Neuronal stem cell (in vitro differentiated cells): ENCODE results near the gene RNF187.

Source experiments
- DNase-seq: peaks from one replicate; pipeline ENCODE4 v3.0.0-alpha.2; 2013; ENCODE audit warnings: low spot score
- H2AFZ ChIP-seq: one replicate; pipeline ENCODE4 v1.6.1; 2013; ENCODE audit warnings: mild to moderate bottlenecking, low read length, inconsistent platforms
- H2AK5ac ChIP-seq: 2 replicates; pipeline ENCODE4 v1.6.1; 2013; ENCODE audit warnings: low read depth, mild to moderate bottlenecking, inconsistent platforms, low read length, moderate library complexity, mixed read lengths
- H2BK120ac ChIP-seq: 2 replicates; pipeline ENCODE4 v1.6.1; 2013; ENCODE audit warnings: low read depth, mild to moderate bottlenecking, inconsistent platforms, low read length, moderate library complexity, mixed read lengths
- H2BK12ac ChIP-seq: one replicate; pipeline ENCODE4 v1.6.1; 2013; ENCODE audit warnings: low read length, inconsistent platforms
- H2BK15ac ChIP-seq: 2 replicates; pipeline ENCODE4 v1.6.1; 2013; ENCODE audit warnings: mild to moderate bottlenecking, low read length, inconsistent platforms, mixed read lengths
- H2BK5ac ChIP-seq: one replicate; pipeline ENCODE4 v1.6.1; 2013; ENCODE audit warnings: inconsistent platforms, mild to moderate bottlenecking, low read length, moderate library complexity
- H3K14ac ChIP-seq: one replicate; pipeline ENCODE4 v1.6.1; 2013; ENCODE audit warnings: low read length, inconsistent platforms
- H3K18ac ChIP-seq: 2 replicates; pipeline ENCODE4 v1.6.1; 2013; ENCODE audit warnings: low read length, inconsistent platforms
- H3K23ac ChIP-seq: 2 replicates; pipeline ENCODE4 v1.6.1; 2013; ENCODE audit warnings: low read depth, mild to moderate bottlenecking, mixed read lengths, low read length, inconsistent platforms; ENCODE audit not compliant: poor library complexity
- H3K27ac ChIP-seq: replicated peaks from 3 replicates; pipeline ENCODE4 v1.5.1; 2013; ENCODE audit warnings: low read length, inconsistent platforms
- H3K27me3 ChIP-seq, 3 experiments: 2 replicates each; pipeline ENCODE4 v1.6.1; 2013; ENCODE audit warnings: low read length in 3 of 3, mild to moderate bottlenecking in 2 of 3, inconsistent platforms in 1 of 3, low read depth in 1 of 3, mixed read lengths in 1 of 3, moderate library complexity in 1 of 3; ENCODE audit not compliant: control insufficient read depth in 3 of 3, insufficient read depth in 3 of 3
- H3K36me3 ChIP-seq, 2 donors: replicated peaks in 1 of 2; 2 replicates each; pipeline ENCODE4 v1.6.1; 2013; ENCODE audit warnings: low read length in 2 of 2; ENCODE audit not compliant: control insufficient read depth in 2 of 2, insufficient read depth in 2 of 2
- H3K4ac ChIP-seq: 2 replicates; pipeline ENCODE4 v1.6.1; 2013; ENCODE audit warnings: inconsistent platforms, mild to moderate bottlenecking, low read length, moderate library complexity
- H3K4me1 ChIP-seq, 2 donors: 1 replicate in 1 of 2; 2 replicates in 1 of 2; pipeline ENCODE4 v1.6.1; 2013; ENCODE audit warnings: low read length in 2 of 2, low read depth in 1 of 2; ENCODE audit not compliant: control insufficient read depth in 2 of 2, insufficient read depth in 1 of 2
- H3K4me2 ChIP-seq: one replicate; pipeline ENCODE4 v1.6.1; 2013; ENCODE audit warnings: mild to moderate bottlenecking, low read length, inconsistent platforms; ENCODE audit not compliant: insufficient read depth, poor library complexity, severe bottlenecking
- H3K4me3 ChIP-seq, 2 donors: 2 replicates each; pipeline ENCODE4 v1.5.1; 2013; ENCODE audit warnings: low read length in 2 of 2, mild to moderate bottlenecking in 2 of 2, inconsistent platforms in 1 of 2, moderate library complexity in 1 of 2
- H3K79me1 ChIP-seq: one replicate; pipeline ENCODE4 v1.6.1; 2013; ENCODE audit warnings: low read depth, mild to moderate bottlenecking, inconsistent platforms, low read length, moderate library complexity
- H3K9ac ChIP-seq: one replicate; pipeline ENCODE4 v1.6.1; 2013; ENCODE audit warnings: mild to moderate bottlenecking, low read depth, low read length, inconsistent platforms; ENCODE audit not compliant: poor library complexity
- H3K9me3 ChIP-seq, 2 donors: replicated peaks in 1 of 2; 2 replicates each; pipeline versions ENCODE3 to v1.6.1; 2013; ENCODE audit warnings: low read length in 2 of 2, mild to moderate bottlenecking in 2 of 2, inconsistent platforms in 1 of 2, low read depth in 1 of 2, mixed read lengths in 1 of 2, moderate library complexity in 1 of 2; ENCODE audit not compliant: control insufficient read depth in 2 of 2, insufficient read depth in 1 of 2
- H4K8ac ChIP-seq: one replicate; pipeline ENCODE4 v1.6.1; 2013; ENCODE audit warnings: low read depth, mild to moderate bottlenecking, inconsistent platforms, low read length, moderate library complexity
- H4K91ac ChIP-seq: one replicate; pipeline ENCODE4 v1.6.1; 2013; ENCODE audit warnings: low read length, low read depth, mild to moderate bottlenecking, inconsistent platforms; ENCODE audit not compliant: poor library complexity
- WGBS, 2 donors: extraction: QIAGEN DNeasy Blood & Tissue Kit; methylation state at CpG; one replicate each; pipeline ENCODE4 v1.1.7; 2013; ENCODE audit warnings: missing lambda C conversion rate in 2 of 2, mixed read lengths in 1 of 2; ENCODE audit not compliant: insufficient read length in 2 of 2, insufficient replicate concordance in 1 of 2; ENCODE audit errors: extremely low coverage in 2 of 2; 5-methylcytosine and 5-hydroxymethylcytosine counted together

The RNF187 gene

GRCh38 chr1:228462560-228462959, 24.6 kb upstream of the RNF187 start:
- no peak overlapping the region for H2AK5ac ChIP-seq
- no peak overlapping the region for H3K27ac ChIP-seq
- H2BK5ac ChIP-seq: no peak overlapping the region
- H3K14ac ChIP-seq: no peak overlapping the region
- no peak overlapping the region for H3K23ac ChIP-seq
- H2BK15ac ChIP-seq: no peak overlapping the region
- DNase-seq: no peak
- H3K4ac ChIP-seq: no peak overlapping the region
- no peak overlapping the region for H4K8ac ChIP-seq
- H3K9me3 ChIP-seq: no peaks in the 10 kb centered on the region
- no peak overlapping the region for H2AFZ ChIP-seq
- peaks cover 7 to 18% of the 10 kb centered on the region in 2 donors for H3K4me1 ChIP-seq
- H2BK12ac ChIP-seq: no peak overlapping the region
- H3K9ac ChIP-seq: no peak overlapping the region
- no peak overlapping the region for H2BK120ac ChIP-seq
- H3K4me2 ChIP-seq: no peak overlapping the region
- no peak overlapping the region for H3K4me3 ChIP-seq
- no peaks in the 10 kb centered on the region for H3K36me3 ChIP-seq
- no peaks in the 10 kb centered on the region for H3K79me1 ChIP-seq
- WGBS, 2 donors: no CpG with 5 or more reads among the region's 5 CpGs
- peaks cover 0 to 56% (median 0%) of the 10 kb centered on the region in 3 experiments for H3K27me3 ChIP-seq
- H3K18ac ChIP-seq: no peak overlapping the region
- H4K91ac ChIP-seq: no peak overlapping the region

GRCh38 chr1:228463009-228463558, 24.1 kb upstream of the RNF187 start:
- Histone ChIP-seq H3K9me3 (no peaks in the 10 kb centered on the region), H3K27ac (no peak overlapping the region), H2BK120ac (no peak overlapping the region), H3K14ac (no peak overlapping the region), H2BK5ac (no peak overlapping the region), H2AK5ac (no peak overlapping the region), H3K4me2 (no peak overlapping the region), H4K8ac (no peak overlapping the region), H3K9ac (no peak overlapping the region), H3K4ac (no peak overlapping the region), H3K27me3 (peaks cover 0 to 62% (median 0%) of the 10 kb centered on the region in 3 experiments), H3K4me1 (peaks cover 7 to 18% of the 10 kb centered on the region in 2 donors), H2AFZ (peak overlapping the region; percentile 71), H3K18ac (no peak overlapping the region), H2BK12ac (no peak overlapping the region), H3K4me3 (peak overlapping the region in 1 of 2 donors; percentile 79), H3K79me1 (no peaks in the 10 kb centered on the region), H3K36me3 (no peaks in the 10 kb centered on the region), H4K91ac (no peak overlapping the region), H2BK15ac (no peak overlapping the region), H3K23ac (no peak overlapping the region)
- DNase-seq: no peak
- no CpG with 5 or more reads among the region's 7 CpGs for WGBS, 2 donors

GRCh38 chr1:228463559-228464455, 23.4 kb upstream of the RNF187 start:
- peaks cover 0 to 60% (median 0%) of the 10 kb centered on the region in 3 experiments for H3K27me3 ChIP-seq
- H2AK5ac ChIP-seq: no peak overlapping the region
- no peak overlapping the region for H4K8ac ChIP-seq
- H3K4me1 ChIP-seq: peaks cover 7 to 18% of the 10 kb centered on the region in 2 donors
- no peaks in the 10 kb centered on the region for H3K36me3 ChIP-seq
- H2AFZ ChIP-seq: peak overlapping the region; percentile 71
- H3K14ac ChIP-seq: no peak overlapping the region
- H3K23ac ChIP-seq: peak overlapping the region; percentile 15
- no CpG with 5 or more reads among the region's 56 CpGs for WGBS, 2 donors
- no peak overlapping the region for H3K27ac ChIP-seq
- peak overlapping the region; percentile 70 for H3K9ac ChIP-seq
- no peaks in the 10 kb centered on the region for H3K9me3 ChIP-seq
- H2BK12ac ChIP-seq: no peak overlapping the region
- no peak overlapping the region for H2BK120ac ChIP-seq
- H3K4ac ChIP-seq: no peak overlapping the region
- H3K4me2 ChIP-seq: peak overlapping the region; percentile 69
- peak overlapping the region; percentile 14 for H2BK15ac ChIP-seq
- DNase-seq: no peak
- no peak overlapping the region for H4K91ac ChIP-seq
- H3K79me1 ChIP-seq: no peaks in the 10 kb centered on the region
- H2BK5ac ChIP-seq: no peak overlapping the region
- peak overlapping the region; percentile 68 to 79 for H3K4me3 ChIP-seq
- peak overlapping the region; percentile 67 for H3K18ac ChIP-seq

GRCh38 chr1:228464487-228464983, 22.6 kb upstream of the RNF187 start:
- Histone ChIP-seq H3K23ac (no peak overlapping the region), H3K9me3 (no peaks in the 10 kb centered on the region), H3K27ac (no peak overlapping the region), H3K4ac (no peak overlapping the region), H2BK120ac (no peak overlapping the region), H3K36me3 (no peaks in the 10 kb centered on the region), H3K27me3 (peaks cover 0 to 61% (median 0%) of the 10 kb centered on the region in 3 experiments), H3K4me2 (peak overlapping the region; percentile 69), H3K79me1 (no peaks in the 10 kb centered on the region), H3K4me3 (peak overlapping the region; percentile 77 to 79), H4K8ac (no peak overlapping the region), H2BK5ac (no peak overlapping the region), H2AFZ (peak overlapping the region; percentile 88), H2BK15ac (no peak overlapping the region), H3K18ac (no peak overlapping the region), H3K4me1 (peaks cover 9 to 18% of the 10 kb centered on the region in 2 donors), H3K9ac (no peak overlapping the region), H2BK12ac (no peak overlapping the region), H4K91ac (no peak overlapping the region), H3K14ac (no peak overlapping the region), H2AK5ac (no peak overlapping the region)
- peak; percentile 85 for DNase-seq
- whole genome bisulfite sequencing, 2 donors: no CpG with 5 or more reads among the region's 33 CpGs
